VCaP (cell line): ENCODE measurements around the gene COL4A2.

Experiments used
- H3K27ac ChIP-seq: fragments of 450-650 bp; 2 replicates; pipeline ENCODE4 v1.5.1; 2017
- TF ChIP-seq, protein P1 (sequence below): fragments of 450-650 bp; conservative IDR thresholded peaks from 2 replicates; pipeline ENCODE4 v1.5.1; 2017; ENCODE audit warnings: mild to moderate bottlenecking, moderate library complexity

Gene COL4A2

DNA sequence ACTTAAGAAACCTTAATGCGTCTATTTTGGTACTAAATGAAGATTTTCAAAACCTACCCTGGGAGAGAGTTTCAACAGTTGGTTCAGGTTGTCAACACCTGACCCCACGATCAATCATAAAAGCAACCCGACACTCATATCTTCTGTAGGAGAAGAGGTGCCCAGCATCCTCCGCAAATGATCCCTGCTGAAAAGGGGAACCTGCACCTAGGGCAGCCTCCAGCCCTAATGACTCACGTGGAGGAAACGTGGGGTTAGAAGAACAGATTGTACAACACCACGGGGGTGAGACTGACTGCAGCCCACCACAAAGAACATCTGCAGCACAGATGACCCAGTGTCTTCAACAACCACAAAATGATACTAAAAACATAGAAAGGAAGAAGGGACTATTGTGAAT is 138.1 kb downstream of the COL4A2 start:
- TF ChIP-seq, protein P1, sequence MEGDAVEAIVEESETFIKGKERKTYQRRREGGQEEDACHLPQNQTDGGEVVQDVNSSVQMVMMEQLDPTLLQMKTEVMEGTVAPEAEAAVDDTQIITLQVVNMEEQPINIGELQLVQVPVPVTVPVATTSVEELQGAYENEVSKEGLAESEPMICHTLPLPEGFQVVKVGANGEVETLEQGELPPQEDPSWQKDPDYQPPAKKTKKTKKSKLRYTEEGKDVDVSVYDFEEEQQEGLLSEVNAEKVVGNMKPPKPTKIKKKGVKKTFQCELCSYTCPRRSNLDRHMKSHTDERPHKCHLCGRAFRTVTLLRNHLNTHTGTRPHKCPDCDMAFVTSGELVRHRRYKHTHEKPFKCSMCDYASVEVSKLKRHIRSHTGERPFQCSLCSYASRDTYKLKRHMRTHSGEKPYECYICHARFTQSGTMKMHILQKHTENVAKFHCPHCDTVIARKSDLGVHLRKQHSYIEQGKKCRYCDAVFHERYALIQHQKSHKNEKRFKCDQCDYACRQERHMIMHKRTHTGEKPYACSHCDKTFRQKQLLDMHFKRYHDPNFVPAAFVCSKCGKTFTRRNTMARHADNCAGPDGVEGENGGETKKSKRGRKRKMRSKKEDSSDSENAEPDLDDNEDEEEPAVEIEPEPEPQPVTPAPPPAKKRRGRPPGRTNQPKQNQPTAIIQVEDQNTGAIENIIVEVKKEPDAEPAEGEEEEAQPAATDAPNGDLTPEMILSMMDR, result no peak
- no peak overlapping the region for H3K27ac ChIP-seq

DNA sequence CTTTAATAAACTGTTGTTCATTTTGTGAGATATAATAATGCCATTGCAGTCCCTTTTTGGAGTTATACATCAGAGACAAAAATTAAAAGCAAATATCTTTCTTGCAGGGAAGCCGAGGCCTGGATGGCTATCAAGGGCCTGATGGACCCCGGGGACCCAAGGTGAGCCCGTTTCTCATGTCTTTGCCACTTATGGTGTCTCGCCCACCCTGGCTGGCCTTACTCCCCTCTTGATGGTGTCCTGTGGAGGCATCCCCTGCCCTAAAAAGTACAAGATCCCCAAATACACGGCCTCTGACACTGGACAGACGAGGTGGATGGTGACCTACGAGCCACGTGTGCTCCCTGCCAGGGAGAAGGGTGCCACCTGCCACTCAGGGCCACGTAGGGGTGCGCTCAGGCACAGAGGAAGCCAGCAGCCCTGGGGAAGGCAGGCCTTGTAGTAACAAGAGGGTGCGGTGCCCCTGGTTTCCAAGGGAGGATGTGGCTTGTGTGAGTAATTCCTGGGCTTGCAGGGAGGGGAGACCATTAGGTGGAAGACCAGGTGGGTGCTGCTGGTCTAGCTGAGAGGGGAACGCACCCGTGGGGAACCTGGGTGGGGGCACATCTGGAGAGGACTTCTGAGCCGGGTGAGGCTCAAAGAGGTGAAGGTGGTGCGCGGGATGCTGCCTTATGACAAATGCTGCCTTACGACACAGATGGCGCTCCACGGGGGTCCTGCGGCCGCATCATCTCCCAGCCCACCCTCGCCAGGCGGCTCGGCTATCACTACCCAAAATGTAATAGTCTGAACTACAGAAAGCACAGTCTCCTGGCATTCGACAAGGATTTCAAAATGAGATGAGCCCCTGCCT is 138.9 kb downstream of the COL4A2 start:
- no peak overlapping the region for H3K27ac ChIP-seq
- TF ChIP-seq, protein P1, result no peak; the same call in 1 of the 2 replicates

DNA sequence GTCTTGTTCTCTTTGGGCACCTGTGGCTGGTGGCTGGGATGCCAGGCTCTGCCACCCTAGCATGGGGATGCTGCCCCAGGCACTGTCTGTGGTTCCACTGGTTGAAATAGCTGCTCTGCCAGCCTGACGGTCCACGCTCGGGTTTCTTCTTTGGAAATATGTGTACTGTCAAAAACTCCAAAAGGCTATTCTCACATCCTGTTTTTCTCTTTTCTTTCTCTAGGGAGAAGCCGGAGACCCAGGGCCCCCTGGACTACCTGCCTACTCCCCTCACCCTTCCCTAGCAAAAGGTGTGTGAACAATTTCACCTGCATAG is 139.4 kb downstream of the COL4A2 start:
- H3K27ac ChIP-seq, result no peak overlapping the region
- TF ChIP-seq, protein P1, result no peak

GRCh38 chr13:110447058-110447511 is 140.0 kb downstream of the COL4A2 start:
- TF ChIP-seq, protein P1, result no peak

GRCh38 chr13:110447801-110448200 is 140.7 kb downstream of the COL4A2 start:
- H3K27ac ChIP-seq, result no peak overlapping the region
- TF ChIP-seq, protein P1, result no peak

More at GRCh38 chr13:110447058-110447511, 140.0 kb downstream of the COL4A2 start:
- H3K27ac ChIP-seq, result no peak overlapping the region

GRCh38 chr13:110448230-110448629 is 141.1 kb downstream of the COL4A2 start:
- TF ChIP-seq, protein P1, result no peak
- H3K27ac ChIP-seq, result no peak overlapping the region

DNA sequence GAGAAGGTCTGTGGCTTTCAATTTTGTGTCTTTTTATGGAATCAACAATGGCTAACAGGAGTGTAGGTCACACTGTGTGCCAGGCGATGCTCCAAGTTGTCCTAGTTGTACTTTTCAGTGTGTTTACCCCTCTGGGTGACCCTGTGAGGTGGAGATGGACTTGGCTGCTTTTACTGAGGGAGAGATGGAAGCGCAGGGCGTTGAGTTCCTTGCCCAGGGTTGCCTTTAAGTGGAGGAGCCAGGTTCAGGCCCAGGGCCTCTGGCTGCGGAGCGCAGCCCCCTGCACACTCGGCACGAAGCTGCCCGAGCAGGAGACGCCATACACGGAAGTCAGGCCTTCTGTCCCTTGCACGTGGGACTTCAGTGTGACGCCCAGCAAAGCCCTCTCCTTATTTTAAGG is 141.6 kb downstream of the COL4A2 start:
- no peak overlapping the region for H3K27ac ChIP-seq
- TF ChIP-seq, protein P1, result no peak
